ENCODE results near the gene KHDC3L.

Gene KHDC3L

GRCh38 chr6:73364121-73364520 is 1.7 kb downstream of the KHDC3L start:
- H4K8ac ChIP-seq (ENCODE audit: low read depth, low read length) = no peak overlapping the region
- no peak overlapping the region for H2BK15ac ChIP-seq (replicated peaks; ENCODE audit: low read depth)
- WGBS (ENCODE audit: extremely low coverage, insufficient coverage, low lambda C conversion rate) = no CpG with 5 or more reads among the region's 14 CpGs

GRCh38 chr6:73364549-73364948 is 2.1 kb downstream of the KHDC3L start:
- Histone ChIP-seq H3K23ac (ENCODE audit: low read length) (no peak overlapping the region), H3K79me1 (ENCODE audit: low read length) (no peaks in the 10 kb centered on the region), H3K4me3 (ENCODE audit: low read length) (no peak overlapping the region), H2AK5ac (ENCODE audit: low read length) (no peak overlapping the region), H3K36me3 (ENCODE audit: control insufficient read depth, insufficient read depth, low read length) (no peaks in the 10 kb centered on the region), H3K4ac (ENCODE audit: low read depth, low read length) (no peak overlapping the region), H4K5ac (ENCODE audit: low read length) (no peak overlapping the region), H2BK120ac (ENCODE audit: low read depth, low read length) (no peak overlapping the region), H3K4me2 (ENCODE audit: low read length) (no peak overlapping the region), H3K79me2 (ENCODE audit: control insufficient read depth, insufficient read depth, low read length) (no peaks in the 10 kb centered on the region), H2BK5ac (ENCODE audit: low read length) (no peak overlapping the region), H3K27ac (ENCODE audit: low read depth, low read length) (no peak overlapping the region), H3K27me3 (ENCODE audit: insufficient read depth, low read length, poor library complexity) (no peaks in the 10 kb centered on the region), H2BK15ac (replicated peaks; ENCODE audit: low read depth) (no peak overlapping the region), H3K18ac (ENCODE audit: low read length) (no peak overlapping the region), H3K9ac (ENCODE audit: low read length) (no peak overlapping the region), H3K56ac (ENCODE audit: low read length) (no peak overlapping the region), H3K4me1 (ENCODE audit: control insufficient read depth, low read depth, low read length) (peaks cover 7% of the 10 kb centered on the region), H4K8ac (ENCODE audit: low read depth, low read length) (no peak overlapping the region)
- no peak for DNase-seq
- WGBS (ENCODE audit: extremely low coverage, insufficient coverage, low lambda C conversion rate) = no CpG with 5 or more reads among the region's 9 CpGs

More at GRCh38 chr6:73364121-73364520, 1.7 kb downstream of the KHDC3L start:
- no peak overlapping the region for H3K56ac ChIP-seq (ENCODE audit: low read length)
- H3K36me3 ChIP-seq (ENCODE audit: control insufficient read depth, insufficient read depth, low read length) = no peaks in the 10 kb centered on the region
- H3K79me1 ChIP-seq (ENCODE audit: low read length) = no peaks in the 10 kb centered on the region
- H3K27me3 ChIP-seq (ENCODE audit: insufficient read depth, low read length, poor library complexity) = no peaks in the 10 kb centered on the region
- H3K23ac ChIP-seq (ENCODE audit: low read length) = no peak overlapping the region
- H3K4me2 ChIP-seq (ENCODE audit: low read length) = no peak overlapping the region
- peaks cover 7% of the 10 kb centered on the region for H3K4me1 ChIP-seq (ENCODE audit: control insufficient read depth, low read depth, low read length)
- H2AK5ac ChIP-seq (ENCODE audit: low read length) = no peak overlapping the region
- H2BK120ac ChIP-seq (ENCODE audit: low read depth, low read length) = no peak overlapping the region
- H3K18ac ChIP-seq (ENCODE audit: low read length) = no peak overlapping the region
- no peak overlapping the region for H3K27ac ChIP-seq (ENCODE audit: low read depth, low read length)
- H3K79me2 ChIP-seq (ENCODE audit: control insufficient read depth, insufficient read depth, low read length) = no peaks in the 10 kb centered on the region
- no peak overlapping the region for H2BK5ac ChIP-seq (ENCODE audit: low read length)
- H3K4ac ChIP-seq (ENCODE audit: low read depth, low read length) = no peak overlapping the region
- H3K9ac ChIP-seq (ENCODE audit: low read length) = no peak overlapping the region
- no peak overlapping the region for H3K4me3 ChIP-seq (ENCODE audit: low read length)
- no peak overlapping the region for H4K5ac ChIP-seq (ENCODE audit: low read length)
- DNase-seq = no peak

GRCh38 chr6:73367761-73368355 is 5.4 kb downstream of the KHDC3L start:
- Histone ChIP-seq H3K56ac (ENCODE audit: low read length) (peak overlapping the region; percentile 70), H3K9ac (ENCODE audit: low read length) (no peak overlapping the region), H3K18ac (ENCODE audit: low read length) (peak overlapping the region; percentile 3), H2BK120ac (ENCODE audit: low read depth, low read length) (no peak overlapping the region), H3K4ac (ENCODE audit: low read depth, low read length) (no peak overlapping the region), H3K79me2 (ENCODE audit: control insufficient read depth, insufficient read depth, low read length) (no peaks in the 10 kb centered on the region), H3K27ac (ENCODE audit: low read depth, low read length) (no peak overlapping the region), H3K27me3 (ENCODE audit: insufficient read depth, low read length, poor library complexity) (no peaks in the 10 kb centered on the region), H2BK15ac (replicated peaks; ENCODE audit: low read depth) (no peak overlapping the region), H3K79me1 (ENCODE audit: low read length) (no peaks in the 10 kb centered on the region), H4K8ac (ENCODE audit: low read depth, low read length) (no peak overlapping the region), H3K4me1 (ENCODE audit: control insufficient read depth, low read depth, low read length) (peaks cover 7% of the 10 kb centered on the region), H3K4me2 (ENCODE audit: low read length) (no peak overlapping the region), H3K4me3 (ENCODE audit: low read length) (no peak overlapping the region), H2AK5ac (ENCODE audit: low read length) (no peak overlapping the region), H3K36me3 (ENCODE audit: control insufficient read depth, insufficient read depth, low read length) (no peaks in the 10 kb centered on the region), H2BK5ac (ENCODE audit: low read length) (peak overlapping the region; percentile 91), H4K5ac (ENCODE audit: low read length) (no peak overlapping the region), H3K23ac (ENCODE audit: low read length) (no peak overlapping the region)
- no CpG with 5 or more reads among the region's 16 CpGs for WGBS (ENCODE audit: extremely low coverage, insufficient coverage, low lambda C conversion rate)
- DNase-seq = peak; percentile 65

GRCh38 chr6:73368675-73369074 is 6.2 kb downstream of the KHDC3L start:
- no peak overlapping the region for H3K27ac ChIP-seq (ENCODE audit: low read depth, low read length)
- H3K4me1 ChIP-seq (ENCODE audit: control insufficient read depth, low read depth, low read length) = peaks cover 7% of the 10 kb centered on the region
- no peaks in the 10 kb centered on the region for H3K79me1 ChIP-seq (ENCODE audit: low read length)
- no peak overlapping the region for H2BK5ac ChIP-seq (ENCODE audit: low read length)
- no peaks in the 10 kb centered on the region for H3K36me3 ChIP-seq (ENCODE audit: control insufficient read depth, insufficient read depth, low read length)
- no peak overlapping the region for H4K5ac ChIP-seq (ENCODE audit: low read length)
- DNase-seq = peak; percentile 14
- H2BK120ac ChIP-seq (ENCODE audit: low read depth, low read length) = no peak overlapping the region
- no peak overlapping the region for H3K9ac ChIP-seq (ENCODE audit: low read length)
- no peak overlapping the region for H3K18ac ChIP-seq (ENCODE audit: low read length)
- no CpG with 5 or more reads among the region's 4 CpGs for WGBS (ENCODE audit: extremely low coverage, insufficient coverage, low lambda C conversion rate)
- H2AK5ac ChIP-seq (ENCODE audit: low read length) = no peak overlapping the region
- no peaks in the 10 kb centered on the region for H3K79me2 ChIP-seq (ENCODE audit: control insufficient read depth, insufficient read depth, low read length)
- H3K27me3 ChIP-seq (ENCODE audit: insufficient read depth, low read length, poor library complexity) = no peaks in the 10 kb centered on the region
- H3K56ac ChIP-seq (ENCODE audit: low read length) = no peak overlapping the region
- no peak overlapping the region for H2BK15ac ChIP-seq (replicated peaks; ENCODE audit: low read depth)
- no peak overlapping the region for H4K8ac ChIP-seq (ENCODE audit: low read depth, low read length)
- no peak overlapping the region for H3K4me2 ChIP-seq (ENCODE audit: low read length)
- H3K23ac ChIP-seq (ENCODE audit: low read length) = no peak overlapping the region
- no peak overlapping the region for H3K4ac ChIP-seq (ENCODE audit: low read depth, low read length)
- no peak overlapping the region for H3K4me3 ChIP-seq (ENCODE audit: low read length)

GRCh38 chr6:73369157-73369556 is 6.7 kb downstream of the KHDC3L start:
- no peak overlapping the region for H3K4ac ChIP-seq (ENCODE audit: low read depth, low read length)
- no peak overlapping the region for H2BK120ac ChIP-seq (ENCODE audit: low read depth, low read length)
- peak overlapping the region; percentile 15 for H3K56ac ChIP-seq (ENCODE audit: low read length)
- no peaks in the 10 kb centered on the region for H3K27me3 ChIP-seq (ENCODE audit: insufficient read depth, low read length, poor library complexity)
- H2AK5ac ChIP-seq (ENCODE audit: low read length) = no peak overlapping the region
- peaks cover 7% of the 10 kb centered on the region for H3K4me1 ChIP-seq (ENCODE audit: control insufficient read depth, low read depth, low read length)
- no peak overlapping the region for H3K18ac ChIP-seq (ENCODE audit: low read length)
- H4K8ac ChIP-seq (ENCODE audit: low read depth, low read length) = no peak overlapping the region
- no peak overlapping the region for H2BK5ac ChIP-seq (ENCODE audit: low read length)
- H3K4me3 ChIP-seq (ENCODE audit: low read length) = no peak overlapping the region
- H3K27ac ChIP-seq (ENCODE audit: low read depth, low read length) = no peak overlapping the region
- no peaks in the 10 kb centered on the region for H3K79me1 ChIP-seq (ENCODE audit: low read length)
- no peaks in the 10 kb centered on the region for H3K36me3 ChIP-seq (ENCODE audit: control insufficient read depth, insufficient read depth, low read length)
- no peak overlapping the region for H3K23ac ChIP-seq (ENCODE audit: low read length)
- no peaks in the 10 kb centered on the region for H3K79me2 ChIP-seq (ENCODE audit: control insufficient read depth, insufficient read depth, low read length)
- no peak overlapping the region for H4K5ac ChIP-seq (ENCODE audit: low read length)
- H2BK15ac ChIP-seq (replicated peaks; ENCODE audit: low read depth) = no peak overlapping the region
- DNase-seq = no peak
- no peak overlapping the region for H3K9ac ChIP-seq (ENCODE audit: low read length)
- H3K4me2 ChIP-seq (ENCODE audit: low read length) = no peak overlapping the region
- no CpG with 5 or more reads among the region's 14 CpGs for WGBS (ENCODE audit: extremely low coverage, insufficient coverage, low lambda C conversion rate)

- H2AK5ac ChIP-seq (ENCODE audit: low read length) = no peak within 1 kb of the TSS
- H4K5ac ChIP-seq (ENCODE audit: low read length) = no peak within 1 kb of the TSS
- no peak within 1 kb of the TSS for H3K18ac ChIP-seq (ENCODE audit: low read length)
- peaks cover 7% of the 10 kb centered on the region for H3K4me1 ChIP-seq (ENCODE audit: control insufficient read depth, low read depth, low read length)
- H2BK120ac ChIP-seq (ENCODE audit: low read depth, low read length) = no peak within 1 kb of the TSS
- no peaks in the 10 kb centered on the region for H3K36me3 ChIP-seq (ENCODE audit: control insufficient read depth, insufficient read depth, low read length)
- H3K27me3 ChIP-seq (ENCODE audit: insufficient read depth, low read length, poor library complexity) = no peaks in the 10 kb centered on the region
- no peak for DNase-seq
- H3K23ac ChIP-seq (ENCODE audit: low read length) = no peak within 1 kb of the TSS
- H3K56ac ChIP-seq (ENCODE audit: low read length) = peak within 1 kb of the TSS; percentile 15
- WGBS (ENCODE audit: extremely low coverage, insufficient coverage, low lambda C conversion rate) = no CpG with 5 or more reads among the region's 36 CpGs
- no peaks in the 10 kb centered on the region for H3K79me1 ChIP-seq (ENCODE audit: low read length)
- H2BK5ac ChIP-seq (ENCODE audit: low read length) = no peak within 1 kb of the TSS
- no peak within 1 kb of the TSS for H2BK15ac ChIP-seq (replicated peaks; ENCODE audit: low read depth)
- no peak within 1 kb of the TSS for H4K8ac ChIP-seq (ENCODE audit: low read depth, low read length)
- H3K4me3 ChIP-seq (ENCODE audit: low read length) = no peak within 1 kb of the TSS
- H3K4me2 ChIP-seq (ENCODE audit: low read length) = no peak within 1 kb of the TSS
- no peak within 1 kb of the TSS for H3K27ac ChIP-seq (ENCODE audit: low read depth, low read length)
- H3K9ac ChIP-seq (ENCODE audit: low read length) = no peak within 1 kb of the TSS
- H3K79me2 ChIP-seq (ENCODE audit: control insufficient read depth, insufficient read depth, low read length) = no peaks in the 10 kb centered on the region
- H3K4ac ChIP-seq (ENCODE audit: low read depth, low read length) = no peak within 1 kb of the TSS
These were observed 7.1 kb downstream of the KHDC3L start, which contains the start of gene OOEP for GRCh38 chr6:73369563-73369962. Gene OOEP, minus strand, starts transcription at chr6:73369897. Its CDS starts 105 bp downstream, at chr6:73369792.
